ENCODE data around the gene ZMIZ1.

DNA sequence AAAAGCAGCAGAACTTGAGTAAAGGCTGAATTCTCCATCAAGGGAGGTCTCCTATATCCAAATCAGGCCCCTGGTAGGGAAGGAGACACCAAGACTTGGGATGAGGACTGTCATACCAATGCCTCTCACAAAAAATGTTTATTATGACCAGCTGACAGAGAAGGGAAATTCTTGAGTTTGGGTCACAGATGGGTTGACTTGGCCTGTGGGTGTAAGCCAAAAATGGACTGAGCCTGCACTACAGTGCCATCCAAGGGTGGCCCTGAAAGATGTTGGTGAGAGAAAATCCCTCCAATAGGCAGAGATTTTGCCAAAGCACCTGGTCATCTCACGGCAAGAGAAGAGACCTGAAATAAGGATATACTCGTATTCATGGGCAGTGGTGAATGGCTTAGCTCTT is 251.6 kb downstream of the ZMIZ1 start:
- TF ChIP-seq CTCF (IDR thresholded peaks at IDR 0.05; ENCODE audit: low read depth, low read length, missing input control) (no peak), JUND (IDR thresholded peaks at IDR 0.05) (no peak), RXRA (IDR thresholded peaks at IDR 0.05) (no peak), GABPA (IDR thresholded peaks at IDR 0.05 in 1 of 2, conservative IDR thresholded peaks at IDR 0.05 in 1 of 2) (no peak), REST (IDR thresholded peaks at IDR 0.05) (no peak), RAD21 (IDR thresholded peaks at IDR 0.05) (no peak), TAF1 (conservative IDR thresholded peaks at IDR 0.05) (no peak), EGR1 (IDR thresholded peaks at IDR 0.05; ENCODE audit: low read depth in 2 of 2) (no peak), SP1 (IDR thresholded peaks at IDR 0.05) (no peak), FOXA1 (IDR thresholded peaks at IDR 0.05) (no peak), ATF3 (IDR thresholded peaks at IDR 0.05) (no peak), YY1 (IDR thresholded peaks at IDR 0.05) (no peak)
- TF ChIP-seq, protein P1, sequence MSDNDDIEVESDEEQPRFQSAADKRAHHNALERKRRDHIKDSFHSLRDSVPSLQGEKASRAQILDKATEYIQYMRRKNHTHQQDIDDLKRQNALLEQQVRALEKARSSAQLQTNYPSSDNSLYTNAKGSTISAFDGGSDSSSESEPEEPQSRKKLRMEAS (IDR thresholded peaks at IDR 0.05): no peak
- TF ChIP-seq, protein P2, sequence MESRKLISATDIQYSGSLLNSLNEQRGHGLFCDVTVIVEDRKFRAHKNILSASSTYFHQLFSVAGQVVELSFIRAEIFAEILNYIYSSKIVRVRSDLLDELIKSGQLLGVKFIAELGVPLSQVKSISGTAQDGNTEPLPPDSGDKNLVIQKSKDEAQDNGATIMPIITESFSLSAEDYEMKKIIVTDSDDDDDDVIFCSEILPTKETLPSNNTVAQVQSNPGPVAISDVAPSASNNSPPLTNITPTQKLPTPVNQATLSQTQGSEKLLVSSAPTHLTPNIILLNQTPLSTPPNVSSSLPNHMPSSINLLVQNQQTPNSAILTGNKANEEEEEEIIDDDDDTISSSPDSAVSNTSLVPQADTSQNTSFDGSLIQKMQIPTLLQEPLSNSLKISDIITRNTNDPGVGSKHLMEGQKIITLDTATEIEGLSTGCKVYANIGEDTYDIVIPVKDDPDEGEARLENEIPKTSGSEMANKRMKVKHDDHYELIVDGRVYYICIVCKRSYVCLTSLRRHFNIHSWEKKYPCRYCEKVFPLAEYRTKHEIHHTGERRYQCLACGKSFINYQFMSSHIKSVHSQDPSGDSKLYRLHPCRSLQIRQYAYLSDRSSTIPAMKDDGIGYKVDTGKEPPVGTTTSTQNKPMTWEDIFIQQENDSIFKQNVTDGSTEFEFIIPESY (IDR thresholded peaks at IDR 0.05): no peak
